H1 (cell line): ENCODE results near the gene C15orf61. TPM values are rescaled to one million over a fixed set of nuclear protein-coding genes. Genes with fewer than 3 reads are reported as not detected.

Experiments
- CTCF ChIA-PET: fragments of 300-600 bp; sonication (Branson Sonifier 250); formaldehyde crosslinking; loops from one replicate; lab custom pipeline; 2021; ENCODE audit not compliant: partially characterized antibody; lab: Charles Lee
- POLR2A ChIA-PET: fragments of 300-600 bp; sonication (Branson Sonifier 250); formaldehyde crosslinking; loops from one replicate; lab custom pipeline; 2021; ENCODE audit warnings: inconsistent platforms; ENCODE audit not compliant: partially characterized antibody; lab: Charles Lee
- DNase-seq, 2 experiments: peaks; one replicate each; pipeline versions ENCODE4 v3.0.0 to v3.0.0-alpha.2; 2010 to 2022; ENCODE audit warnings: low spot score in 2 of 2, low read depth in 1 of 2, mixed read lengths in 1 of 2
- FAIRE-seq: peaks from 2 replicates; lab custom pipeline; 2011; peaks lifted over from hg19 to GRCh38; lab: Jason Lieb, UNC
- H2AFZ ChIP-seq: 2 replicates; pipeline ENCODE4 v1.8.1; 2012; ENCODE audit warnings: low read length, inconsistent platforms
- H2AK5ac ChIP-seq: 2 replicates; pipeline ENCODE4 v1.6.1; 2013; ENCODE audit warnings: low read depth, low read length
- H2BK120ac ChIP-seq: replicated peaks from 2 replicates; pipeline ENCODE3; 2013; ENCODE audit warnings: low read depth, low read length, inconsistent platforms
- H2BK12ac ChIP-seq: 2 replicates; pipeline ENCODE4 v1.6.1; 2013; ENCODE audit warnings: low read depth, low read length
- H2BK15ac ChIP-seq: 2 replicates; pipeline ENCODE4 v1.6.1; 2013; ENCODE audit warnings: low read length
- H2BK20ac ChIP-seq: 2 replicates; pipeline ENCODE4 v1.6.1; 2013; ENCODE audit warnings: low read length
- H2BK5ac ChIP-seq: 2 replicates; pipeline ENCODE4 v1.6.1; 2013; ENCODE audit warnings: low read depth, low read length
- H3K14ac ChIP-seq: 2 replicates; pipeline ENCODE4 v1.6.1; 2013; ENCODE audit warnings: inconsistent platforms; ENCODE audit not compliant: insufficient read length
- H3K18ac ChIP-seq: 2 replicates; pipeline ENCODE4 v1.6.1; 2013; ENCODE audit warnings: low read length; ENCODE audit errors: extremely low read depth
- H3K23ac ChIP-seq: 2 replicates; pipeline ENCODE4 v1.6.1; 2013; ENCODE audit warnings: inconsistent platforms; ENCODE audit not compliant: insufficient read length
- H3K23me2 ChIP-seq: 2 replicates; pipeline ENCODE4 v1.6.1; 2013; ENCODE audit warnings: low read depth, low read length
- H3K27ac ChIP-seq: 2 replicates; pipeline ENCODE4 v1.6.1; 2011; ENCODE audit warnings: low read depth, low read length, inconsistent platforms
- H3K27me3 ChIP-seq, 4 experiments: replicated peaks in 1 of 4; 1 replicate in 1 of 4; 2 replicates in 3 of 4; pipeline versions ENCODE4 v1.6.1 to v1.8.1; 2011 to 2013; ENCODE audit warnings: low read length in 3 of 4, mild to moderate bottlenecking in 3 of 4, inconsistent platforms in 2 of 4, mixed read lengths in 2 of 4, moderate library complexity in 1 of 4; ENCODE audit not compliant: control insufficient read depth in 3 of 4, insufficient read depth in 3 of 4; ENCODE audit errors: extremely low read depth in 1 of 4
- H3K36me3 ChIP-seq, 4 experiments: 2 replicates each; pipeline versions ENCODE4 v1.6.1 to v1.8.1; 2011 to 2013; ENCODE audit warnings: mild to moderate bottlenecking in 4 of 4, low read length in 3 of 4, moderate library complexity in 2 of 4, control low read depth in 1 of 4, inconsistent platforms in 1 of 4; ENCODE audit not compliant: insufficient read depth in 4 of 4, control insufficient read depth in 2 of 4
- H3K4ac ChIP-seq: replicated peaks from 2 replicates; pipeline ENCODE3; 2013; ENCODE audit warnings: low read length, low read depth, mixed read lengths, inconsistent platforms; ENCODE audit not compliant: insufficient read length
- H3K4me1 ChIP-seq, 4 experiments: replicated peaks in 1 of 4; 1 replicate in 1 of 4; 2 replicates in 3 of 4; pipeline versions ENCODE4 v1.6.1 to v1.8.1; 2011 to 2013; ENCODE audit warnings: low read length in 3 of 4, inconsistent platforms in 2 of 4, mixed read lengths in 1 of 4; ENCODE audit not compliant: insufficient read depth in 4 of 4, control insufficient read depth in 3 of 4
- H3K4me2 ChIP-seq, 2 experiments: 2 replicates each; pipeline versions ENCODE4 v1.6.1 to v1.8.1; 2011 to 2013; ENCODE audit warnings: low read depth in 2 of 2, low read length in 2 of 2, control low read depth in 1 of 2, inconsistent platforms in 1 of 2, mild to moderate bottlenecking in 1 of 2; ENCODE audit not compliant: insufficient read depth in 1 of 2
- H3K4me3 ChIP-seq, 4 experiments: fragments of 200-600, 300-600 bp in 1 of 4; sonication (generic), shearing (Covaris generic), sonication (Bioruptor Twin) in 1 of 4; 2 replicates each; pipeline versions ENCODE4 v1.5.1 to v1.8.1; 2011 to 2016; ENCODE audit warnings: low read length in 4 of 4, low read depth in 3 of 4, control low read depth in 2 of 4, inconsistent platforms in 2 of 4, mild to moderate bottlenecking in 2 of 4, mixed read lengths in 1 of 4, moderate library complexity in 1 of 4; ENCODE audit not compliant: insufficient read depth in 2 of 4; ENCODE audit errors: extremely low read depth in 1 of 4
- H3K56ac ChIP-seq: replicated peaks from 2 replicates; pipeline ENCODE3; 2013; ENCODE audit warnings: low read depth, mild to moderate bottlenecking, mixed read lengths, low read length, inconsistent platforms; ENCODE audit not compliant: insufficient read length
- H3K79me1 ChIP-seq: 2 replicates; pipeline ENCODE4 v1.6.1; 2013; ENCODE audit warnings: low read depth, low read length, control low read depth
- H3K79me2 ChIP-seq, 2 experiments: 2 replicates each; pipeline versions ENCODE4 v1.6.1 to v1.8.1; 2012 to 2013; ENCODE audit warnings: low read length in 2 of 2, mild to moderate bottlenecking in 2 of 2, inconsistent platforms in 1 of 2; ENCODE audit not compliant: insufficient read depth in 2 of 2, control insufficient read depth in 1 of 2
- H3K9ac ChIP-seq, 4 experiments: replicated peaks in 1 of 4; 1 replicate in 1 of 4; 2 replicates in 3 of 4; pipeline versions ENCODE4 v1.6.1 to v1.8.1; 2011 to 2013; ENCODE audit warnings: low read depth in 3 of 4, low read length in 3 of 4, control low read depth in 2 of 4, mild to moderate bottlenecking in 2 of 4, moderate library complexity in 2 of 4, inconsistent platforms in 1 of 4; ENCODE audit errors: extremely low read depth in 1 of 4
- H3K9me3 ChIP-seq, 2 experiments: 2 replicates each; pipeline versions ENCODE4 v1.6.1 to v1.8.1; 2012 to 2013; ENCODE audit warnings: mild to moderate bottlenecking in 2 of 2, moderate library complexity in 2 of 2, control low read depth in 1 of 2, inconsistent platforms in 1 of 2, low read depth in 1 of 2, low read length in 1 of 2, mixed read lengths in 1 of 2; ENCODE audit not compliant: insufficient read depth in 2 of 2
- H4K20me1 ChIP-seq, 2 experiments: replicated peaks in 1 of 2; 2 replicates each; pipeline versions ENCODE3 to v1.8.1; 2011 to 2013; ENCODE audit warnings: inconsistent platforms in 2 of 2, low read length in 2 of 2, mild to moderate bottlenecking in 1 of 2; ENCODE audit not compliant: insufficient read depth in 2 of 2, control insufficient read depth in 1 of 2
- H4K5ac ChIP-seq: 2 replicates; pipeline ENCODE4 v1.6.1; 2013; ENCODE audit warnings: low read length, low read depth, mixed read lengths, inconsistent platforms; ENCODE audit not compliant: insufficient read length
- H4K8ac ChIP-seq: 2 replicates; pipeline ENCODE4 v1.8.0; 2013; ENCODE audit warnings: mild to moderate bottlenecking, moderate library complexity, low read length, inconsistent platforms; ENCODE audit not compliant: insufficient read depth; ENCODE audit errors: extremely low read depth
- H4K91ac ChIP-seq: replicated peaks from 2 replicates; pipeline ENCODE3; 2013; ENCODE audit warnings: low read length, mixed read lengths, inconsistent platforms; ENCODE audit not compliant: insufficient read length
- ATF2 ChIP-seq: IDR thresholded peaks from 2 replicates; pipeline ENCODE4 v1.6.1; 2012; ENCODE audit warnings: low read length, inconsistent platforms
- BCL11A ChIP-seq, 2 experiments: IDR thresholded peaks; one replicate each; pipeline ENCODE4 v1.6.1; 2011; ENCODE audit warnings: low read depth in 2 of 2, low read length in 2 of 2, mild to moderate bottlenecking in 2 of 2
- CHD2 ChIP-seq: IDR thresholded peaks from 2 replicates; pipeline ENCODE4 v1.6.1; 2012; ENCODE audit warnings: low read length, improper control_type of control experiment
- CREB1 ChIP-seq: IDR thresholded peaks from 2 replicates; pipeline ENCODE4 v1.6.1; 2012; ENCODE audit warnings: inconsistent platforms
- GABPA ChIP-seq: IDR thresholded peaks from 2 replicates; pipeline ENCODE4 v1.6.1; 2011; ENCODE audit warnings: mild to moderate bottlenecking, low read length, moderate library complexity, borderline replicate concordance; ENCODE audit not compliant: insufficient read depth
- JUND ChIP-seq: IDR thresholded peaks from 2 replicates; pipeline ENCODE4 v1.6.1; 2011; ENCODE audit warnings: mild to moderate bottlenecking, improper control_type of control experiment, low read length
- NRF1 ChIP-seq: IDR thresholded peaks from 2 replicates; pipeline ENCODE4 v1.6.1; 2011; ENCODE audit warnings: mild to moderate bottlenecking, low read depth, low read length, improper control_type of control experiment
- SAP30 ChIP-seq: fragments of 300-600 bp; sonication (generic); IDR thresholded peaks from 2 replicates; pipeline ENCODE4 v1.7.1; 2012; ENCODE audit warnings: low read length, moderate library complexity, mild to moderate bottlenecking, inconsistent platforms; ENCODE audit not compliant: insufficient read depth, insufficient replicate concordance
- SIRT6 ChIP-seq: IDR thresholded peaks from one replicate; pipeline ENCODE4 v1.7.1; 2012; ENCODE audit warnings: low read length, inconsistent platforms
- SP4 ChIP-seq: IDR thresholded peaks from 2 replicates; pipeline ENCODE4 v1.6.1; 2012; ENCODE audit warnings: low read length, inconsistent platforms
- WGBS, 2 experiments: shearing (Covaris generic) in 1 of 2; methylation state at CpG; one replicate each; pipeline versions ENCODE4 v1.1.6 to v1.1.7; 2013 to 2015; ENCODE audit warnings: low lambda C conversion rate in 2 of 2, mixed read lengths in 2 of 2, inconsistent platforms in 1 of 2, low coverage in 1 of 2, missing lambda C conversion rate in 1 of 2; ENCODE audit not compliant: insufficient replicate concordance in 2 of 2, insufficient coverage in 1 of 2, insufficient read length in 1 of 2; ENCODE audit errors: extremely low coverage in 1 of 2, missing lambda C conversion rate in 1 of 2; 5-methylcytosine and 5-hydroxymethylcytosine counted together
- polyA plus RNA-seq, 7 experiments: library from polyadenylated mRNA; depleted of rRNA in 3 of 7; stranded (reverse) in 5 of 7; unstranded in 2 of 7; fragments of >200 nt in 5 of 7; fragments of 200-250 nt in 2 of 7; gene quantifications; 1 replicate in 5 of 7; 2 replicates in 1 of 7; 4 replicates in 1 of 7; pipeline versions ENCODE4 v1.2.1 to v1.2.3, GENCODE V29; 2011 to 2013; ENCODE audit warnings: missing spikeins in 2 of 7, mixed read lengths in 2 of 7
- total RNA-seq: library from RNA; stranded (reverse); fragmentation: NEBNext Ultra II Directional; extraction: Animal tissue kit (Norgen Biotek cat#: 25700); gene quantifications from 2 replicates; pipeline ENCODE4 v1.2.1, GENCODE V29; 2021
- TF ChIP-seq, protein P1 (sequence below): IDR thresholded peaks from 2 replicates; pipeline ENCODE4 v1.6.1; 2011; ENCODE audit warnings: low read depth, mild to moderate bottlenecking, low read length; ENCODE audit not compliant: insufficient read depth

Gene C15orf61
- total and polyA plus RNA-seq, 2 of the 8 experiments (the other 6 are each of a cell fraction or from before 2014, with no cell fraction given) = 1.7 to 2.0 TPM

DNA sequence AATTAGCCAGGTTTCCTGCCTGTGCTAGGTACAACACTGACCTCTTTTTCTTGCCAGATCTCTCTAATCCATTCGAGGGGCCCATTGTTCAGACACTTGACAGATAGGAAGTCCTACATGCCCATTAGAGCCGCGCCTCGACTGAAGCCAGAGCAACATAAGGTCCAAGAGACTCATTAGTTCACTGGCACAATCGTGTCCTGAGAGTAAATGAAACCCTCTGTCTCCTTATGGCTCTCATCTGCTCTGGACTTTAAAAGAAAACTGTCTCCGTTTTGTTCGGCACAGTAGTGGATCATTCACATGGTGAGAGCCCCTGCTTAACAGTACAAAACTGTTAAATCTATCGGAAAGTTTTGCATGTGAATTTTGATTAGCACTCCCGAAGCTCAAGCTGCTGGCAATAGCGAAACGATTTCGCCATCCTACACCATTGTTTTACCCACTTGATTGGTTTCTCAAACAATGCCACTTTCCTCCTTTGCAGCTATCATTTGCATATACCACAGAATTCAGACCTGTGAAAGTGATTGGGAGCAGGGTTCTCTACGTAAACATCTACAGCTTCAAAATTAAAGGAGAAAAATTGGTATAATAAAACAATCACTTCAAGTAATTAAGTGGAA, 19.0 kb upstream of the C15orf61 start:
- Histone ChIP-seq H3K9me3 (no peaks in the 10 kb centered on the region), H3K27me3 (no peaks in the 10 kb centered on the region), H2AFZ (peak overlapping the region; percentile 14; the same call in 1 of the 2 replicates), H4K91ac (no peak overlapping the region), H3K36me3 (no peaks in the 10 kb centered on the region), H2BK5ac (no peak overlapping the region), H4K5ac (no peak overlapping the region), H4K20me1 (no peaks in the 10 kb centered on the region), H2BK20ac (no peak overlapping the region), H3K23ac (no peak overlapping the region), H3K56ac (no peak overlapping the region), H3K4me2 (peak overlapping the region in 1 of 2 experiments; percentile 5; a peak in 2 of 4 replicates), H3K4me1 (peaks cover 0 to 10% (median 4%) of the 10 kb centered on the region in 4 experiments; a peak in 3 of 7 replicates), H2BK120ac (no peak overlapping the region), H2BK12ac (no peak overlapping the region), H3K14ac (no peak overlapping the region), H3K79me2 (no peaks in the 10 kb centered on the region), H4K8ac (no peak overlapping the region), H3K9ac (no peak overlapping the region), H2AK5ac (no peak overlapping the region), H3K4me3 (no peak overlapping the region), H3K79me1 (no peaks in the 10 kb centered on the region), H3K4ac (no peak overlapping the region), H3K18ac (no peak overlapping the region), H3K27ac (no peak overlapping the region), H3K23me2 (no peaks in the 10 kb centered on the region), H2BK15ac (no peak overlapping the region)
- 61% methylated on average over 13 of the region's 13 CpGs; no CpG with 5 or more reads in 1 of the 2 experiments for WGBS, 2 experiments
- no peak for DNase-seq
- peak; percentile 71 for FAIRE-seq
- ChIA-PET CTCF (interaction anchor here (0.8 to 2.6 kb wide), 12 partner anchors 10 to 330 kb away, joined by 3 to 9 read pairs (median 3); no protein-coding TSS in a partner anchor), POLR2A (interaction anchor here (0.6 to 2.8 kb wide), 2 partner anchors 19 to 362 kb away, joined by 4 to 8 read pairs; partner anchors contain the start of gene C15orf61)
- TF ChIP-seq CHD2 (no peak), SIRT6 (no peak), GABPA (no peak), ATF2 (no peak), BCL11A (IDR thresholded peaks at IDR 0.05; ENCODE audit: low read depth in 2 of 2, low read length in 2 of 2) (no peak), SP4 (no peak), SAP30 (no peak), NRF1 (no peak), JUND (no peak), CREB1 (no peak)
- TF ChIP-seq, protein P1, sequence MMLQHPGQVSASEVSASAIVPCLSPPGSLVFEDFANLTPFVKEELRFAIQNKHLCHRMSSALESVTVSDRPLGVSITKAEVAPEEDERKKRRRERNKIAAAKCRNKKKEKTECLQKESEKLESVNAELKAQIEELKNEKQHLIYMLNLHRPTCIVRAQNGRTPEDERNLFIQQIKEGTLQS = no peak
